Body of pancreas (tissue), 4 donors: ENCODE measurements around the gene ATP6V1F. TPM values are rescaled to one million over a fixed set of nuclear protein-coding genes. Genes with fewer than 3 reads are reported as not detected.
A peak's percentile ranks its signal among the peaks of the same experiment; 100 is the strongest.

Experiments
- ATAC-seq: fragments of 150-250 bp; one replicate; pipeline ENCODE4 v1.9.1; 2016
- DNase-seq, 4 donors: peaks; one replicate each; pipeline ENCODE4 v3.0.0-alpha.2; 2019
- H3K27ac ChIP-seq, 4 donors: fragments of 200-600 bp; sonication (generic); 1 replicate in 3 of 4; 2 replicates in 1 of 4; pipeline versions ENCODE4 v1.5.1 to v1.6.1; 2016 to 2019; ENCODE audit warnings: mild to moderate bottlenecking in 1 of 4, mixed read lengths in 1 of 4, moderate library complexity in 1 of 4
- H3K27me3 ChIP-seq, 2 donors: fragments of 200-600 bp; sonication (generic); one replicate each; pipeline ENCODE4 v1.6.0; 2016; ENCODE audit warnings: mild to moderate bottlenecking in 1 of 2
- H3K36me3 ChIP-seq, 2 donors: fragments of 200-600 bp; sonication (generic); replicated peaks in 1 of 2; 2 replicates each; pipeline ENCODE4 v1.5.1; 2016; ENCODE audit warnings: low read depth in 2 of 2; ENCODE audit not compliant: insufficient read depth in 1 of 2
- H3K4me1 ChIP-seq: fragments of 200-600 bp; sonication (generic); one replicate; pipeline ENCODE4 v1.6.0; 2016
- H3K4me3 ChIP-seq, 2 donors: fragments of 200-600 bp; sonication (generic); 1 replicate in 1 of 2; 2 replicates in 1 of 2; pipeline ENCODE4 v1.5.1; 2016 to 2019
- H3K9me3 ChIP-seq, 3 donors: fragments of 200-600 bp; sonication (generic); 1 replicate in 2 of 3; 2 replicates in 1 of 3; pipeline ENCODE4 v1.5.1; 2016
- CTCF ChIP-seq, 7 experiments: fragments of 450-650 bp in 4 of 7; fragments of 200-600 bp in 3 of 7; sonication (generic) in 3 of 7; IDR thresholded peaks; one replicate each; pipeline ENCODE4 v1.5.1; 2016 to 2019; ENCODE audit warnings: antibody characterized with exemption in 7 of 7
- POLR2A ChIP-seq, 3 donors: fragments of 450-650 bp; IDR thresholded peaks; one replicate each; pipeline ENCODE4 v1.6.1; 2016; ENCODE audit warnings: antibody characterized with exemption in 3 of 3, mild to moderate bottlenecking in 2 of 3
- WGBS, 2 donors: methylation state at CpG; one replicate each; pipeline ENCODE4 v1.1.5; 2017; 5-methylcytosine and 5-hydroxymethylcytosine counted together
- intact Hi-C: fragments of 100-400 bp; cut with DNase I; formaldehyde crosslinking; loops from one replicate; pipeline ENCODE4 v1.15.1; 2023
- total RNA-seq, 2 donors: library from RNA; depleted of rRNA; stranded (reverse); fragments of >200 nt; gene quantifications; one replicate each; pipeline ENCODE4 v1.1.0, GENCODE V29; 2016

Gene ATP6V1F
- total RNA-seq, 2 donors from 2014 or later, result 36.3 to 45.8 TPM

- intact Hi-C loops, result loop anchor here (5.0 kb wide), 1 partner anchor 188 kb away; no protein-coding TSS in a partner anchor
- TF ChIP-seq POLR2A (IDR thresholded peaks at IDR 0.05) (no peak), CTCF (IDR thresholded peaks at IDR 0.05) (peak; percentile 33 to 67 (median 59))
- Histone ChIP-seq H3K9me3 (peaks cover 0 to 2% (median 0%) of the 10 kb centered on the region in 3 donors), H3K27ac (no peak overlapping the region), H3K4me1 (no peaks in the 10 kb centered on the region), H3K36me3 (no peaks in the 10 kb centered on the region), H3K27me3 (no peaks in the 10 kb centered on the region), H3K4me3 (no peak overlapping the region)
- DNase-seq, result peak in 1 of 4 donors; percentile 42
- peak; percentile 62 for ATAC-seq
- 29 to 40% methylated on average over 7 to 8 of the region's 8 CpGs for WGBS, 2 donors
Observed at GRCh38 chr7:128904381-128905197, 41.9 kb downstream of the ATP6V1F start.

GRCh38 chr7:128906001-128906765, 43.5 kb downstream of the ATP6V1F start:
- no peak for DNase-seq
- ATAC-seq, result no peak
- Histone ChIP-seq H3K4me3 (no peak overlapping the region), H3K36me3 (no peaks in the 10 kb centered on the region), H3K27ac (no peak overlapping the region), H3K27me3 (no peaks in the 10 kb centered on the region), H3K4me1 (peaks cover 10% of the 10 kb centered on the region), H3K9me3 (no peaks in the 10 kb centered on the region)
- WGBS, 2 donors, result 56 to 62% methylated on average over 4 to 5 of the region's 5 CpGs
- intact Hi-C loops, result loop anchor here (5.0 kb wide), 1 partner anchor 186 kb away; no protein-coding TSS in a partner anchor
- TF ChIP-seq CTCF (IDR thresholded peaks at IDR 0.05) (no peak), POLR2A (IDR thresholded peaks at IDR 0.05) (no peak)

- WGBS, 2 donors, result 59 to 70% methylated on average over 12 to 19 of the region's 19 CpGs
- ATAC-seq (no peak), DNase-seq (no peak)
- Histone ChIP-seq H3K4me3 (no peak overlapping the region), H3K4me1 (peaks cover 10% of the 10 kb centered on the region), H3K9me3 (no peaks in the 10 kb centered on the region), H3K27me3 (no peaks in the 10 kb centered on the region), H3K27ac (no peak overlapping the region), H3K36me3 (no peaks in the 10 kb centered on the region)
- intact Hi-C loops, result loop anchor here (5.0 kb wide), 1 partner anchor 185 kb away; no protein-coding TSS in a partner anchor
- TF ChIP-seq CTCF (IDR thresholded peaks at IDR 0.05) (no peak), POLR2A (IDR thresholded peaks at IDR 0.05) (no peak)
Observed at GRCh38 chr7:128906766-128907559, 44.3 kb downstream of the ATP6V1F start.

- no peaks in the 10 kb centered on the region for H3K9me3 ChIP-seq
- intact Hi-C loops, result loop anchor here (5.0 kb wide), 1 partner anchor 183 kb away; no protein-coding TSS in a partner anchor
- no peaks in the 10 kb centered on the region for H3K36me3 ChIP-seq
- 79 to 86% methylated on average over 4 to 6 of the region's 6 CpGs for WGBS, 2 donors
- H3K27ac ChIP-seq, result no peak overlapping the region
- no peak overlapping the region for H3K4me3 ChIP-seq
- ATAC-seq (no peak), DNase-seq (no peak)
- H3K27me3 ChIP-seq, result peaks cover 0 to under 1% of the 10 kb centered on the region in 2 donors
- H3K4me1 ChIP-seq, result peaks cover 10% of the 10 kb centered on the region
- no peak for TF ChIP-seq CTCF (IDR thresholded peaks at IDR 0.05)
- TF ChIP-seq POLR2A (IDR thresholded peaks at IDR 0.05), result no peak
Observed at GRCh38 chr7:128908750-128909624, 46.3 kb downstream of the ATP6V1F start.
